Measurements from ENCODE around the gene CDC20.

DNA sequence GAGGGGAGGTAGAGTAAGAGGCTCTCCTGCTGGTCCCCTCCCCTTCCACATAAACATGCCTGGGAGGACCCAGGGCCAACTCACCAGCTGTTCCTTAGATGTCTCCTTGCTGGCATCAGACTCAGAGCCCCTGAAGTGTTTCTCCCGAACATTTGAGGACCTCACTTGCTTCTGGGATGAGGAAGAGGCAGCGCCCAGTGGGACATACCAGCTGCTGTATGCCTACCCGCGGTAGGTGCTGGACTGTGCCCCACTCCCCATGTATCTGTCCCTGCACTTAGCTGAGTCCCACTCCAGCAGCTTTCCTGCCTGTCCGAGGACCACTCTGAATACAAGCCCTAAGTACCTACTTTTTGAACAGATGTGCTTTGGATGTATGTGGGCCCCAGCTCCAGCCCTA lies 20.8 kb upstream of the CDC20 start:
- no peak for TF ChIP-seq IRF3 (IDR thresholded peaks at IDR 0.05; ENCODE audit: low read depth, low read length)
- no peak for TF ChIP-seq POLR2AphosphoS5 (IDR thresholded peaks at IDR 0.05; ENCODE audit: low read depth, low read length)
- no peak for TF ChIP-seq SIN3A (IDR thresholded peaks at IDR 0.05; ENCODE audit: borderline replicate concordance, low read depth, low read length)
- TF ChIP-seq CTCF (IDR thresholded peaks at IDR 0.05) = no peak
- TF ChIP-seq TAF1 (IDR thresholded peaks at IDR 0.05; ENCODE audit: borderline replicate concordance, low read depth, low read length) = no peak
- TF ChIP-seq RAD21 (IDR thresholded peaks at IDR 0.05; ENCODE audit: low read length) = no peak
- TF ChIP-seq JUND (IDR thresholded peaks at IDR 0.05) = no peak
- TF ChIP-seq, protein P1, sequence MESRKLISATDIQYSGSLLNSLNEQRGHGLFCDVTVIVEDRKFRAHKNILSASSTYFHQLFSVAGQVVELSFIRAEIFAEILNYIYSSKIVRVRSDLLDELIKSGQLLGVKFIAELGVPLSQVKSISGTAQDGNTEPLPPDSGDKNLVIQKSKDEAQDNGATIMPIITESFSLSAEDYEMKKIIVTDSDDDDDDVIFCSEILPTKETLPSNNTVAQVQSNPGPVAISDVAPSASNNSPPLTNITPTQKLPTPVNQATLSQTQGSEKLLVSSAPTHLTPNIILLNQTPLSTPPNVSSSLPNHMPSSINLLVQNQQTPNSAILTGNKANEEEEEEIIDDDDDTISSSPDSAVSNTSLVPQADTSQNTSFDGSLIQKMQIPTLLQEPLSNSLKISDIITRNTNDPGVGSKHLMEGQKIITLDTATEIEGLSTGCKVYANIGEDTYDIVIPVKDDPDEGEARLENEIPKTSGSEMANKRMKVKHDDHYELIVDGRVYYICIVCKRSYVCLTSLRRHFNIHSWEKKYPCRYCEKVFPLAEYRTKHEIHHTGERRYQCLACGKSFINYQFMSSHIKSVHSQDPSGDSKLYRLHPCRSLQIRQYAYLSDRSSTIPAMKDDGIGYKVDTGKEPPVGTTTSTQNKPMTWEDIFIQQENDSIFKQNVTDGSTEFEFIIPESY (IDR thresholded peaks at IDR 0.05; ENCODE audit: borderline replicate concordance, low read depth) = no peak
- no peak for TF ChIP-seq EP300 (IDR thresholded peaks at IDR 0.05; ENCODE audit: borderline replicate concordance in 1 of 2, low read depth in 1 of 2, low read length in 1 of 2)
- no peak for TF ChIP-seq RFX5 (IDR thresholded peaks at IDR 0.05; ENCODE audit: low read length)
- no peak for TF ChIP-seq RCOR1 (IDR thresholded peaks at IDR 0.05; ENCODE audit: low read length)
- TF ChIP-seq RXRA (IDR thresholded peaks at IDR 0.05; ENCODE audit: borderline replicate concordance, low read depth) = no peak
- TF ChIP-seq, protein P2, sequence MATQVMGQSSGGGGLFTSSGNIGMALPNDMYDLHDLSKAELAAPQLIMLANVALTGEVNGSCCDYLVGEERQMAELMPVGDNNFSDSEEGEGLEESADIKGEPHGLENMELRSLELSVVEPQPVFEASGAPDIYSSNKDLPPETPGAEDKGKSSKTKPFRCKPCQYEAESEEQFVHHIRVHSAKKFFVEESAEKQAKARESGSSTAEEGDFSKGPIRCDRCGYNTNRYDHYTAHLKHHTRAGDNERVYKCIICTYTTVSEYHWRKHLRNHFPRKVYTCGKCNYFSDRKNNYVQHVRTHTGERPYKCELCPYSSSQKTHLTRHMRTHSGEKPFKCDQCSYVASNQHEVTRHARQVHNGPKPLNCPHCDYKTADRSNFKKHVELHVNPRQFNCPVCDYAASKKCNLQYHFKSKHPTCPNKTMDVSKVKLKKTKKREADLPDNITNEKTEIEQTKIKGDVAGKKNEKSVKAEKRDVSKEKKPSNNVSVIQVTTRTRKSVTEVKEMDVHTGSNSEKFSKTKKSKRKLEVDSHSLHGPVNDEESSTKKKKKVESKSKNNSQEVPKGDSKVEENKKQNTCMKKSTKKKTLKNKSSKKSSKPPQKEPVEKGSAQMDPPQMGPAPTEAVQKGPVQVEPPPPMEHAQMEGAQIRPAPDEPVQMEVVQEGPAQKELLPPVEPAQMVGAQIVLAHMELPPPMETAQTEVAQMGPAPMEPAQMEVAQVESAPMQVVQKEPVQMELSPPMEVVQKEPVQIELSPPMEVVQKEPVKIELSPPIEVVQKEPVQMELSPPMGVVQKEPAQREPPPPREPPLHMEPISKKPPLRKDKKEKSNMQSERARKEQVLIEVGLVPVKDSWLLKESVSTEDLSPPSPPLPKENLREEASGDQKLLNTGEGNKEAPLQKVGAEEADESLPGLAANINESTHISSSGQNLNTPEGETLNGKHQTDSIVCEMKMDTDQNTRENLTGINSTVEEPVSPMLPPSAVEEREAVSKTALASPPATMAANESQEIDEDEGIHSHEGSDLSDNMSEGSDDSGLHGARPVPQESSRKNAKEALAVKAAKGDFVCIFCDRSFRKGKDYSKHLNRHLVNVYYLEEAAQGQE (IDR thresholded peaks at IDR 0.05; ENCODE audit: low read depth, low read length) = no peak
- TF ChIP-seq YY1 (IDR thresholded peaks at IDR 0.05; ENCODE audit: low read depth) = no peak
